Measurements from ENCODE around the gene ENAH.

Gene ENAH

GRCh38 chr1:225449261-225449660, 203.7 kb downstream of the ENAH start:
- peak; percentile 36 for DNase-seq

GRCh38 chr1:225448146-225448805, 204.6 kb downstream of the ENAH start:
- no peak for DNase-seq

GRCh38 chr1:225447650-225448089, 205.3 kb downstream of the ENAH start:
- DNase-seq, result no peak

- no peak for DNase-seq
These were observed 205.8 kb downstream of the ENAH start for GRCh38 chr1:225446981-225447615.

- no peak for DNase-seq
These were observed 206.3 kb downstream of the ENAH start for GRCh38 chr1:225446595-225446960.

- DNase-seq, result peak; percentile 51
These were observed 207.0 kb downstream of the ENAH start for GRCh38 chr1:225445639-225446594.

GRCh38 chr1:225442123-225442505, 210.8 kb downstream of the ENAH start:
- peak; percentile 60 for DNase-seq

GRCh38 chr1:225441314-225442122, 211.4 kb downstream of the ENAH start:
- DNase-seq, result peak; percentile 81

- peak; percentile 64 for DNase-seq
These were observed 212.3 kb downstream of the ENAH start for GRCh38 chr1:225440380-225441221.

- peak; percentile 24 for DNase-seq
These were observed 215.0 kb downstream of the ENAH start for GRCh38 chr1:225437710-225438437.

Data from DMS53 (cell line).